Small intestine (tissue), 7 donors: ENCODE results near the gene EMID1. TPM values are rescaled to one million over a fixed set of nuclear protein-coding genes. Genes with fewer than 3 reads are reported as not detected.

Experiments used
- DNase-seq, 2 donors: peaks; one replicate each; pipeline versions ENCODE4 v3.0.0 to v3.0.0-alpha.2; 2013
- FAIRE-seq: peaks from 2 replicates; lab custom pipeline; 2012; peaks lifted over from hg19 to GRCh38; lab: Jason Lieb, UNC
- H3K27ac ChIP-seq, 3 donors: one replicate each; pipeline ENCODE4 v1.5.1; 2013; ENCODE audit warnings: low read length in 2 of 3, mild to moderate bottlenecking in 2 of 3, control low read depth in 1 of 3, inconsistent platforms in 1 of 3, low read depth in 1 of 3, moderate library complexity in 1 of 3
- H3K27me3 ChIP-seq, 3 donors: one replicate each; pipeline ENCODE4 v1.6.1; 2013; ENCODE audit warnings: low read length in 3 of 3, inconsistent platforms in 1 of 3; ENCODE audit not compliant: control insufficient read depth in 3 of 3, insufficient read depth in 3 of 3
- H3K36me3 ChIP-seq, 3 donors: one replicate each; pipeline ENCODE4 v1.6.1; 2013; ENCODE audit warnings: low read length in 3 of 3, inconsistent platforms in 1 of 3, low read depth in 1 of 3, mild to moderate bottlenecking in 1 of 3, moderate library complexity in 1 of 3; ENCODE audit not compliant: control insufficient read depth in 3 of 3, insufficient read depth in 2 of 3
- H3K4me1 ChIP-seq, 3 donors: one replicate each; pipeline ENCODE4 v1.6.1; 2013; ENCODE audit warnings: low read length in 2 of 3, inconsistent platforms in 1 of 3, low read depth in 1 of 3, mild to moderate bottlenecking in 1 of 3, moderate library complexity in 1 of 3; ENCODE audit not compliant: control insufficient read depth in 3 of 3, insufficient read depth in 2 of 3
- H3K4me3 ChIP-seq, 3 donors: one replicate each; pipeline ENCODE4 v1.5.1; 2013; ENCODE audit warnings: low read length in 3 of 3, control low read depth in 1 of 3, inconsistent platforms in 1 of 3, low read depth in 1 of 3, mild to moderate bottlenecking in 1 of 3, moderate library complexity in 1 of 3
- H3K9me3 ChIP-seq, 2 donors: one replicate each; pipeline ENCODE4 v1.6.1; 2013; ENCODE audit warnings: low read depth in 1 of 2, low read length in 1 of 2; ENCODE audit not compliant: control insufficient read depth in 2 of 2, insufficient read depth in 1 of 2
- WGBS, 3 donors: extraction: QIAGEN DNeasy Blood & Tissue Kit; methylation state at CpG; one replicate each; pipeline ENCODE4 v1.1.7; 2013; 5-methylcytosine and 5-hydroxymethylcytosine counted together
- polyA plus RNA-seq, 4 donors: library from polyadenylated mRNA; stranded (reverse) in 3 of 4; unstranded in 1 of 4; fragments of 200-250 nt in 3 of 4; fragments of 120-200 nt in 1 of 4; gene quantifications; one replicate each; pipeline versions ENCODE4 v1.2.1 to v1.2.3, GENCODE V29; 2013
- donor health status: healthy with polysubstance abuse.
- donor health status: control.
- donor health status: control.
- donor health status: Bipolar disorder and iron deficiency.
- donor health status: healthy.

The EMID1 gene
- polyA plus RNA-seq, 4 donors, result 2.7 to 131 (median 4.7) TPM; not detected in 1

- FAIRE-seq, result no peak
- Histone ChIP-seq H3K36me3 (peaks cover 5 to 28% (median 7%) of the 10 kb centered on the region in 3 donors), H3K9me3 (no peaks in the 10 kb centered on the region), H3K4me3 (peak overlapping the region; percentile 70 to 98 (median 90)), H3K27ac (peak overlapping the region; percentile 89 to 98 (median 92)), H3K27me3 (no peaks in the 10 kb centered on the region), H3K4me1 (peaks cover 2 to 33% (median 11%) of the 10 kb centered on the region in 3 donors)
- DNase-seq, result peak in 1 of 2 donors; percentile 20
- WGBS, 3 donors, result 0 to 1% (median 0%) methylated on average over 14 of the region's 14 CpGs
Measured at GRCh38 chr22:29269230-29269604, 63.5 kb downstream of the EMID1 start.

- no peaks in the 10 kb centered on the region for H3K27me3 ChIP-seq
- peak overlapping the region in 2 of 3 donors; percentile 5 to 92 for H3K27ac ChIP-seq
- 3 to 8% (median 4%) methylated on average over 13 of the region's 13 CpGs for WGBS, 3 donors
- FAIRE-seq, result no peak
- peaks cover 5 to 25% (median 7%) of the 10 kb centered on the region in 3 donors for H3K36me3 ChIP-seq
- peaks cover 2 to 34% (median 11%) of the 10 kb centered on the region in 3 donors for H3K4me1 ChIP-seq
- H3K4me3 ChIP-seq, result peak overlapping the region; percentile 70 to 98 (median 90)
- DNase-seq, result peak; percentile 20 to 49
- no peaks in the 10 kb centered on the region for H3K9me3 ChIP-seq
Measured at GRCh38 chr22:29269731-29270474, 64.2 kb downstream of the EMID1 start.

- no peak for FAIRE-seq
- Histone ChIP-seq H3K4me3 (peak overlapping the region in 2 of 3 donors; percentile 70 to 98), H3K27me3 (no peaks in the 10 kb centered on the region), H3K27ac (peak overlapping the region in 1 of 3 donors; percentile 92), H3K4me1 (peaks cover 2 to 40% (median 11%) of the 10 kb centered on the region in 3 donors), H3K36me3 (peaks cover 4 to 17% (median 5%) of the 10 kb centered on the region in 3 donors), H3K9me3 (no peaks in the 10 kb centered on the region)
- peak; percentile 73 to 77 for DNase-seq
- WGBS, 3 donors, result 6 to 13% (median 11%) methylated on average over 9 of the region's 9 CpGs
Measured at GRCh38 chr22:29270475-29271271, 65.0 kb downstream of the EMID1 start.

- Histone ChIP-seq H3K36me3 (peaks cover 6 to 14% (median 6%) of the 10 kb centered on the region in 3 donors), H3K27me3 (no peaks in the 10 kb centered on the region)
- FAIRE-seq, result no peak
Measured at GRCh38 chr22:29272624-29273023, 66.9 kb downstream of the EMID1 start.

GRCh38 chr22:29275167-29275566 is 69.5 kb downstream of the EMID1 start:
- Histone ChIP-seq H3K4me3 (no peak overlapping the region), H3K4me1 (peaks cover 2 to 47% (median 10%) of the 10 kb centered on the region in 3 donors), H3K27me3 (no peaks in the 10 kb centered on the region), H3K36me3 (peaks cover 13 to 29% (median 14%) of the 10 kb centered on the region in 3 donors), H3K9me3 (no peaks in the 10 kb centered on the region), H3K27ac (no peak overlapping the region)
- DNase-seq, result no peak
- no peak for FAIRE-seq
- WGBS, 3 donors, result 18 to 51% (median 25%) methylated on average over 3 of the region's 3 CpGs

More at GRCh38 chr22:29272624-29273023, 66.9 kb downstream of the EMID1 start:
- Histone ChIP-seq H3K4me1 (peaks cover 2 to 43% (median 10%) of the 10 kb centered on the region in 3 donors), H3K9me3 (no peaks in the 10 kb centered on the region), H3K4me3 (no peak overlapping the region), H3K27ac (no peak overlapping the region)
- WGBS, 3 donors, result 73 to 92% (median 79%) methylated on average over 2 of the region's 2 CpGs
- DNase-seq, result no peak

GRCh38 chr22:29275819-29276565 is 70.3 kb downstream of the EMID1 start:
- 13 to 53% (median 41%) methylated on average over 3 of the region's 3 CpGs for whole genome bisulfite sequencing, 3 donors
- H3K27ac ChIP-seq, result no peak overlapping the region
- peaks cover 13 to 33% (median 17%) of the 10 kb centered on the region in 3 donors for H3K36me3 ChIP-seq
- peak; percentile 81 to 90 for DNase-seq
- H3K9me3 ChIP-seq, result no peaks in the 10 kb centered on the region
- no peaks in the 10 kb centered on the region for H3K27me3 ChIP-seq
- peaks cover 2 to 41% (median 8%) of the 10 kb centered on the region in 3 donors for H3K4me1 ChIP-seq
- H3K4me3 ChIP-seq, result no peak overlapping the region
- FAIRE-seq, result peak; percentile 75

GRCh38 chr22:29277927-29278326 is 72.2 kb downstream of the EMID1 start:
- WGBS, 3 donors, result 88 to 93% (median 89%) methylated on average over 1 of the region's 1 CpG
- peaks cover 2 to 24% (median 2%) of the 10 kb centered on the region in 3 donors for H3K4me1 ChIP-seq
- no peaks in the 10 kb centered on the region for H3K9me3 ChIP-seq
- H3K4me3 ChIP-seq, result no peak overlapping the region
- peaks cover 13 to 43% (median 19%) of the 10 kb centered on the region in 3 donors for H3K36me3 ChIP-seq
- H3K27me3 ChIP-seq, result no peaks in the 10 kb centered on the region
- H3K27ac ChIP-seq, result no peak overlapping the region
- FAIRE-seq (no peak), DNase-seq (no peak)
